ENCODE data around the gene NPRL2.

- no peak for TF ChIP-seq TAF1 (IDR thresholded peaks at IDR 0.05; ENCODE audit: borderline replicate concordance, low read depth, low read length)
- no peak for TF ChIP-seq POLR2A (IDR thresholded peaks at IDR 0.05; ENCODE audit: low read depth, low read length)
- TF ChIP-seq POLR2AphosphoS5 (IDR thresholded peaks at IDR 0.05; ENCODE audit: low read depth, low read length) = no peak
Observed at GRCh38 chr3:50352781-50353180, 2.2 kb upstream of the NPRL2 start.

Data from GM12892 (cell line).